HepG2 (cell line): Measurements from ENCODE around the gene EBP. TPM values are rescaled to one million over a fixed set of nuclear protein-coding genes. Genes with fewer than 3 reads are reported as not detected.

Source experiments
- AGO2 ChIP-seq: fragments of 200-400 bp; formaldehyde crosslinking; optimal IDR thresholded peaks from 2 replicates; pipeline ENCODE3; 2017; ENCODE audit warnings: mild to moderate bottlenecking, low read depth, low read length, moderate library complexity
- ARNT2 ChIP-seq: sonication (generic); formaldehyde crosslinking; IDR thresholded peaks from 2 replicates; pipeline ENCODE4 v1.8.0; 2022; ENCODE audit warnings: mild to moderate bottlenecking, low read depth, missing genetic modification reagents, moderate library complexity
- HHEX ChIP-seq: IDR thresholded peaks from 2 replicates; pipeline ENCODE4 v1.6.1; 2016; ENCODE audit warnings: control low read depth
- HIVEP1 ChIP-seq: sonication (generic); formaldehyde crosslinking; IDR thresholded peaks from 2 replicates; pipeline ENCODE4 v1.4.0; 2020; ENCODE audit warnings: mild to moderate bottlenecking, missing genetic modification reagents
- IRF9 ChIP-seq: sonication (generic); formaldehyde crosslinking; IDR thresholded peaks from 2 replicates; pipeline ENCODE4 v1.8.0; 2022; ENCODE audit warnings: missing genetic modification reagents, mild to moderate bottlenecking, borderline replicate concordance
- MED1 ChIP-seq: sonication (generic); formaldehyde crosslinking; IDR thresholded peaks from 2 replicates; pipeline ENCODE4 v1.4.0; 2020; ENCODE audit warnings: missing genetic modification reagents
- NFRKB ChIP-seq: fragments of 450-650 bp; IDR thresholded peaks from 2 replicates; pipeline ENCODE4 v1.6.1; 2017
- PAWR ChIP-seq: sonication (generic); formaldehyde crosslinking; IDR thresholded peaks from 2 replicates; pipeline ENCODE4 v1.4.0; 2020; ENCODE audit warnings: missing genetic modification reagents, mild to moderate bottlenecking, borderline replicate concordance
- PAX8 ChIP-seq: sonication (generic); formaldehyde crosslinking; IDR thresholded peaks from 2 replicates; pipeline ENCODE4 v1.8.0; 2022; ENCODE audit warnings: mild to moderate bottlenecking, missing genetic modification reagents, borderline replicate concordance
- TFE3 ChIP-seq: IDR thresholded peaks from 2 replicates; pipeline ENCODE4 v1.6.1; 2016
- TGIF2 ChIP-seq: IDR thresholded peaks from 2 replicates; pipeline ENCODE4 v1.6.1; 2016; ENCODE audit warnings: control low read depth, missing compliant biosample characterization
- ZBTB25 ChIP-seq: IDR thresholded peaks from 2 replicates; pipeline ENCODE4 v1.6.1; 2018; ENCODE audit warnings: missing genetic modification reagents
- ZMAT3 ChIP-seq: sonication (generic); formaldehyde crosslinking; conservative IDR thresholded peaks from 2 replicates; pipeline ENCODE4 v1.7.0; 2021; ENCODE audit warnings: missing genetic modification reagents
- ZNF776 ChIP-seq: sonication (generic); formaldehyde crosslinking; IDR thresholded peaks from 2 replicates; pipeline ENCODE4 v1.4.0; 2020; ENCODE audit warnings: mild to moderate bottlenecking, missing genetic modification reagents
- ZSCAN31 ChIP-seq: sonication (generic); formaldehyde crosslinking; IDR thresholded peaks from 2 replicates; pipeline ENCODE4 v1.5.0; 2020; ENCODE audit warnings: low read depth, mild to moderate bottlenecking, missing genetic modification reagents
- polyA plus RNA-seq, 8 experiments: library from polyadenylated mRNA; depleted of rRNA in 3 of 8; stranded (reverse) in 7 of 8; unstranded in 1 of 8; fragments of >200 nt; fragmentation: Illumina TruSeq in 4 of 8; extraction: Trizol in 4 of 8; gene quantifications; 2 replicates each; pipeline versions ENCODE4 v1.2.1 to v1.2.3, GENCODE V29; 2011 to 2016; ENCODE audit warnings: low read depth in 4 of 8, missing spikeins in 1 of 8, mixed read lengths in 1 of 8; ENCODE audit not compliant: insufficient read depth in 1 of 8
- total RNA-seq, 5 experiments: library from RNA; depleted of rRNA; stranded (reverse); fragments of >200 nt; fragmentation: Illumina TruSeq; extraction: Trizol; gene quantifications; 2 replicates each; pipeline ENCODE4 v1.2.3, GENCODE V29; 2016; ENCODE audit warnings: low read depth in 1 of 5

EBP gene
- total and polyA plus RNA-seq, 2 of the 13 experiments (the other 11 are each of a cell fraction or from before 2014, with no cell fraction given), result 106 to 260 TPM

GRCh38 chrX:48521353-48522243, at the start of gene EBP (continued):
- TF ChIP-seq IRF9 (CRISPR knock-in tag) (no peak), TFE3 (CRISPR knock-in tag) (no peak), ARNT2 (CRISPR knock-in tag) (no peak), HIVEP1 (CRISPR knock-in tag) (no peak), PAX8 (CRISPR knock-in tag) (no peak), HHEX (no peak), TGIF2 (CRISPR knock-in tag) (no peak), ZMAT3 (0 out of 2 replicates have a peak, but pooled peaks have one; percentile 16), AGO2 (peak; percentile 24), PAWR (CRISPR knock-in tag) (no peak), MED1 (CRISPR knock-in tag) (no peak), ZBTB25 (CRISPR knock-in tag) (no peak), ZSCAN31 (CRISPR knock-in tag) (no peak), ZNF776 (CRISPR knock-in tag) (no peak), NFRKB (no peak)
